WERI-Rb-1 (cell line): ENCODE data around the gene DIAPH1.

Experiments
- DNase-seq: peaks from one replicate; pipeline ENCODE4 v3.0.0-alpha.2; 2020
- H3K27ac ChIP-seq: fragments of 250-450 bp; sonication (Bioruptor Pico); 2 replicates; pipeline ENCODE4 v1.5.1; 2020; ENCODE audit warnings: mild to moderate bottlenecking, moderate library complexity
- H3K27me3 ChIP-seq: fragments of 250-450 bp; sonication (Bioruptor Pico); 2 replicates; pipeline ENCODE4 v1.5.1; 2021; ENCODE audit warnings: mild to moderate bottlenecking, low read depth, moderate library complexity; ENCODE audit not compliant: insufficient read depth, severe bottlenecking
- H3K36me3 ChIP-seq: fragments of 250-450 bp; sonication (Bioruptor Pico); 2 replicates; pipeline ENCODE4 v1.5.1; 2020; ENCODE audit warnings: mild to moderate bottlenecking, moderate library complexity
- H3K4me3 ChIP-seq: 2 replicates; pipeline ENCODE4 v1.5.1; 2011; ENCODE audit warnings: low read depth, mild to moderate bottlenecking, control low read depth, low read length
- H3K9me3 ChIP-seq: fragments of 250-450 bp; sonication (Bioruptor Pico); 2 replicates; pipeline ENCODE4 v1.5.1; 2021; ENCODE audit warnings: mild to moderate bottlenecking, moderate library complexity; ENCODE audit not compliant: severe bottlenecking
- TF ChIP-seq, protein P1 (sequence below): IDR thresholded peaks from 2 replicates; pipeline ENCODE4 v1.5.1; 2011; ENCODE audit warnings: low read depth, mild to moderate bottlenecking, control low read depth, inconsistent platforms, low read length

DIAPH1 gene

DNA sequence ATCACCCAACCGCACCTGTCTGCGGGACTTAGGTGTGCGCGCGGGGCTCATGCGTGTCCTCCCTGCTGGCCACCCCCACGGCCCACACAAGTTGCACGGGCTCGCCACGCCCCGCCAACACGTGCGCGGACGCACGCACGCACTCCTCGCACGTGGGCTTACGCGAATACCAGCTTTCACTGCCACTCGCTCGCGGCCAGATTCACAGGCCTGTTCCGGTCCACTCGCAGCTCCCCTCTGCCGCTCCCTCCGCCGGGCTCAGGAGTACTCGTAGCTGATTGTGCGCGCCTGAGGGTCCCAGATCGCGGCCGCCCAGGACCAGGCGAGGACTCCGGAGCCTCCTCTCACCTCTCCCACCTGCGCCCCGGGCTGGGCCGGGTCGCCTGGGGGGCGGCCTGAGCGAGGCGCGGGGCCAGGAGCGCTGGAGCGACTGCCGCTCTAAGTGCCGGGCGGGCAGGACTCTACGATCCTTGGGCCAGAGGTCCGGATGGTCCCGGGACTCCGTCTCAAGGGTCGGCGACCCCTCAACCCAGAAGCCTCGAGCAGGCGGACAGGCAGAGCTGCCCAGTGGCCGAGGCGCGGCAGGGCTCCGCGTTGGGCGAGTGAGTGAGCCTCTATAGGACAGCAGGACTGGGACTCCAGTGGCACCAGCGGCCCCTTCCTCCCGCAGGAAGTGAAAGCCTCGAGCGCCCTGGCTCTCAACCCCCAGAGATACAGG lies 126.5 kb downstream of the DIAPH1 start:
- H3K36me3 ChIP-seq, result no peaks in the 10 kb centered on the region
- TF ChIP-seq, protein P1, sequence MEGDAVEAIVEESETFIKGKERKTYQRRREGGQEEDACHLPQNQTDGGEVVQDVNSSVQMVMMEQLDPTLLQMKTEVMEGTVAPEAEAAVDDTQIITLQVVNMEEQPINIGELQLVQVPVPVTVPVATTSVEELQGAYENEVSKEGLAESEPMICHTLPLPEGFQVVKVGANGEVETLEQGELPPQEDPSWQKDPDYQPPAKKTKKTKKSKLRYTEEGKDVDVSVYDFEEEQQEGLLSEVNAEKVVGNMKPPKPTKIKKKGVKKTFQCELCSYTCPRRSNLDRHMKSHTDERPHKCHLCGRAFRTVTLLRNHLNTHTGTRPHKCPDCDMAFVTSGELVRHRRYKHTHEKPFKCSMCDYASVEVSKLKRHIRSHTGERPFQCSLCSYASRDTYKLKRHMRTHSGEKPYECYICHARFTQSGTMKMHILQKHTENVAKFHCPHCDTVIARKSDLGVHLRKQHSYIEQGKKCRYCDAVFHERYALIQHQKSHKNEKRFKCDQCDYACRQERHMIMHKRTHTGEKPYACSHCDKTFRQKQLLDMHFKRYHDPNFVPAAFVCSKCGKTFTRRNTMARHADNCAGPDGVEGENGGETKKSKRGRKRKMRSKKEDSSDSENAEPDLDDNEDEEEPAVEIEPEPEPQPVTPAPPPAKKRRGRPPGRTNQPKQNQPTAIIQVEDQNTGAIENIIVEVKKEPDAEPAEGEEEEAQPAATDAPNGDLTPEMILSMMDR, result no peak
- H3K9me3 ChIP-seq, result no peaks in the 10 kb centered on the region
- H3K4me3 ChIP-seq, result no peak overlapping the region
- DNase-seq, result no peak
- no peak overlapping the region for H3K27ac ChIP-seq
- no peaks in the 10 kb centered on the region for H3K27me3 ChIP-seq

DNA sequence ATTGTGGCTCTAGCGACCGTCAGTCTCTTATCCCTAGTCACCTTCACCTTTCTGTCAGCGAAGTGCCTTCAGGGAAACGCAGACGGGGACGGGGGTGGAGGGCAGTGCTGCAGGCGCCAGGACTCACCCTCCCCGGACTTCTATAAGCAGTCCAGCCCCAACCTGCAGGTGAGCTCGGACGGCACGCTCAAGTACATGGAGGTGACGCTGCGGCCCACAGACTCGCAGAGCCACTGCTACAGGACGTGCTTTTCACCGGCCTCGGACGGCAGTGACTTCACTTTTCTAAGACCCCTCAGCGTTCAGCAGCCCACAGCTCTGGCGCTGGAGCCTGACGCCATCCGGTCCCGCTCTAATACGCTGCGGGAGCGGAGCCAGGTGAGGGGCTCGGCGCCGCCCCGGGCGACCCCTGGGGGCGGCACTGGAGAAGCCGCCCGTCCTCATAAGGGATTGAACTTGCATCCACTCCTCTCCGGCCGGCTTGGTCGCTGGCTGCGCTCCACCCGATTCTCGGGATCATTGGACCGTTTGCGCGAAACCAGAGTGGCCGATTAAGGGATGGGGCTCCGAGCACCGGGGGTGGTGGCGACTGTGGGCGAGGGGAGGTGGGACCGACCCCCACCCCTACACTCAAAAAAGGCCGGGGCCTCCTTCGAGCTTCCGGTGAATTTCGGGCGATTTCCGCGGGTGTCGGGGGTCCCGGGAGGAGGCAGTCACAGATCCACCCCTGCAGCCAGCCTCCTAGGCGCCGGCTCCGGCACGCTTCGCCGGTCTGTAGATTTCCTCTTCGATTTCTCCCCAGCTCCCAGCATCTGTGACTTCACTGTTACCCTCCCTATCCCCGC lies 127.3 kb downstream of the DIAPH1 start:
- Histone ChIP-seq H3K4me3 (no peak overlapping the region), H3K9me3 (no peaks in the 10 kb centered on the region), H3K36me3 (no peaks in the 10 kb centered on the region), H3K27ac (no peak overlapping the region), H3K27me3 (no peaks in the 10 kb centered on the region)
- no peak for DNase-seq
- TF ChIP-seq, protein P1, result no peak

DNA sequence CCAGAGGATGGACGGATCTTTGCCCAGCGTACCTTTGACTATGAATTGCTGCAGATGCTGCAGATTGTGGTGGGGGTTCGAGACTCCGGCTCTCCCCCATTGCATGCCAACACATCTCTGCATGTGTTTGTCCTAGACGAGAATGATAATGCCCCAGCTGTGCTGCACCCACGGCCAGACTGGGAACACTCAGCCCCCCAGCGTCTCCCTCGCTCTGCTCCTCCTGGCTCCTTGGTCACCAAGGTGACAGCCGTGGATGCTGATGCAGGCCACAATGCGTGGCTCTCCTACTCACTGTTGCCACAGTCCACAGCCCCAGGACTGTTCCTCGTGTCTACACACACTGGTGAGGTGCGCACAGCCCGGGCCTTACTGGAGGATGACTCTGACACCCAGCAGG lies 128.0 kb downstream of the DIAPH1 start:
- no peak overlapping the region for H3K27ac ChIP-seq
- no peak for DNase-seq
- no peaks in the 10 kb centered on the region for H3K27me3 ChIP-seq
- TF ChIP-seq, protein P1, result no peak
- no peak overlapping the region for H3K4me3 ChIP-seq
- no peaks in the 10 kb centered on the region for H3K36me3 ChIP-seq
- no peaks in the 10 kb centered on the region for H3K9me3 ChIP-seq

DNA sequence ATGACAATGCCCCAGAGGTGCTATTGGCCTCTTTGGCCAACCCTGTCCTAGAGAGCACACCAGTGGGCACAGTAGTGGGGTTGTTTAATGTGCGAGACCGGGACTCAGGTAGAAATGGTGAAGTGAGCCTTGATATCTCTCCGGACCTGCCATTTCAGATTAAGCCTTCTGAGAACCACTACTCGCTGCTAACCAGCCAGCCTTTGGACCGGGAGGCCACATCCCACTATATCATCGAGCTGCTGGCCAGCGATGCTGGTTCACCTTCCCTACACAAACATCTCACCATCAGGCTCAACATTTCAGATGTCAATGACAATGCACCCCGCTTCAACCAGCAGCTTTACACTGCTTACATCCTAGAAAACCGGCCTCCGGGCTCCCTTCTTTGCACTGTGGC lies 128.5 kb downstream of the DIAPH1 start:
- H3K4me3 ChIP-seq, result no peak overlapping the region
- H3K27ac ChIP-seq, result no peak overlapping the region
- no peaks in the 10 kb centered on the region for H3K36me3 ChIP-seq
- TF ChIP-seq, protein P1, result no peak
- DNase-seq, result no peak
- no peaks in the 10 kb centered on the region for H3K27me3 ChIP-seq
- H3K9me3 ChIP-seq, result no peaks in the 10 kb centered on the region

DNA sequence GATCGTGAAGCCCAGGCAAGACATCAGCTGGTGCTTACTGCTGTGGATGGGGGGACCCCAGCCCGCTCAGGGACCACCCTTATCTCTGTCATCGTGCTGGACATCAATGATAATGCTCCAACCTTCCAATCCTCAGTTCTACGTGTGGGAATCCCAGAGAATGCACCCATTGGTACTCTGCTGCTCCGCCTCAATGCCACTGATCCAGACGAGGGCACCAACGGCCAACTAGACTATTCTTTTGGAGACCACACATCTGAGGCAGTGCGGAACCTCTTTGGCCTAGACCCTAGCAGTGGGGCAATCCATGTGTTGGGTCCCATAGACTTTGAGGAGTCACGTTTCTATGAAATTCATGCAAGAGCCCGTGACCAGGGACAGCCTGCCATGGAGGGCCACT lies 129.0 kb downstream of the DIAPH1 start:
- no peak for DNase-seq
- Histone ChIP-seq H3K27ac (no peak overlapping the region), H3K4me3 (no peak overlapping the region), H3K27me3 (no peaks in the 10 kb centered on the region), H3K36me3 (no peaks in the 10 kb centered on the region), H3K9me3 (no peaks in the 10 kb centered on the region)
- TF ChIP-seq, protein P1, result no peak
